HL-60 (cell line): ENCODE results near the gene HLA-G.
A peak's percentile ranks its signal among the peaks of the same experiment; 100 is the strongest.

Experiments
- DNase-seq, 2 experiments: peaks; one replicate each; pipeline ENCODE4 v3.0.0-alpha.2; 2010 to 2020; ENCODE audit warnings: low read depth in 1 of 2, low spot score in 1 of 2
- H3K27ac ChIP-seq: fragments of 250-450 bp; sonication (Bioruptor Pico); replicated peaks from 2 replicates; pipeline ENCODE4 v1.5.1; 2020; ENCODE audit warnings: mild to moderate bottlenecking, moderate library complexity
- H3K27me3 ChIP-seq: fragments of 250-450 bp; sonication (Bioruptor Pico); 2 replicates; pipeline ENCODE4 v1.5.1; 2021; ENCODE audit warnings: mild to moderate bottlenecking, moderate library complexity; ENCODE audit not compliant: insufficient read depth, poor library complexity, severe bottlenecking
- H3K4me3 ChIP-seq: replicated peaks from 2 replicates; pipeline ENCODE4 v1.5.1; 2011; ENCODE audit warnings: mild to moderate bottlenecking, control low read depth, low read length; ENCODE audit not compliant: insufficient read depth
- CTCF ChIP-seq: IDR thresholded peaks from one replicate; pipeline ENCODE4 v1.5.1; 2011; ENCODE audit warnings: low read length, control low read depth, inconsistent platforms; ENCODE audit not compliant: insufficient read depth
- GABPA ChIP-seq: IDR thresholded peaks from 2 replicates; pipeline ENCODE4 v1.6.1; 2012; ENCODE audit warnings: low read depth
- POLR2AphosphoS5 ChIP-seq: IDR thresholded peaks from 2 replicates; pipeline ENCODE4 v1.6.1; 2012; ENCODE audit warnings: low read depth
- REST ChIP-seq: IDR thresholded peaks from 2 replicates; pipeline ENCODE4 v1.6.1; 2012; ENCODE audit warnings: low read depth; ENCODE audit not compliant: insufficient replicate concordance
- SPI1 ChIP-seq: IDR thresholded peaks from 2 replicates; pipeline ENCODE4 v1.6.1; 2012; ENCODE audit warnings: low read depth, mild to moderate bottlenecking, borderline replicate concordance

Gene HLA-G

GRCh38 chr6:29834564-29835436 is 7.2 kb downstream of the HLA-G start:
- H3K27ac ChIP-seq: no peak overlapping the region
- no peak for DNase-seq
- TF ChIP-seq SPI1 (no peak), CTCF (peak; percentile 55)
- no peak overlapping the region for H3K4me3 ChIP-seq
- H3K27me3 ChIP-seq: peaks cover 5% of the 10 kb centered on the region

- TF ChIP-seq SPI1 (no peak), POLR2AphosphoS5 (no peak), REST (no peak), CTCF (no peak), GABPA (no peak)
- peaks cover 2% of the 10 kb centered on the region for H3K27me3 ChIP-seq
- DNase-seq: no peak
- H3K27ac ChIP-seq: no peak overlapping the region
- no peak overlapping the region for H3K4me3 ChIP-seq
Measured at GRCh38 chr6:29839917-29840316, 12.3 kb downstream of the HLA-G start.

- TF ChIP-seq SPI1: no peak
- no peak for TF ChIP-seq CTCF
- TF ChIP-seq GABPA: no peak
- no peak for TF ChIP-seq POLR2AphosphoS5
- no peak for TF ChIP-seq REST
- peaks cover 2% of the 10 kb centered on the region for H3K27me3 ChIP-seq
Measured at GRCh38 chr6:29841030-29841429, 13.4 kb downstream of the HLA-G start.

More at GRCh38 chr6:29841030-29841429, 13.4 kb downstream of the HLA-G start:
- Histone ChIP-seq H3K4me3 (no peak overlapping the region), H3K27ac (no peak overlapping the region)
- DNase-seq: no peak
